ENCODE measurements around the gene MECP2.

The MECP2 gene

GRCh38 chrX:154033848-154034247 lies 63.7 kb downstream of the MECP2 start:
- Histone ChIP-seq H3K4me1 (ENCODE audit: control insufficient read depth, insufficient read depth, low read length, unreplicated experiment) (peaks cover 1% of the 10 kb centered on the region), H2AFZ (ENCODE audit: low read length, unreplicated experiment) (no peak overlapping the region), H3K4me3 (ENCODE audit: low read depth, low read length) (no peak overlapping the region), H3K27me3 (ENCODE audit: insufficient read depth, low read length) (no peaks in the 10 kb centered on the region), H3K27ac (ENCODE audit: low read depth, low read length) (no peak overlapping the region), H3K36me3 (ENCODE audit: insufficient read depth, low read length) (no peaks in the 10 kb centered on the region), H3K79me2 (ENCODE audit: control insufficient read depth, insufficient read depth, low read length, unreplicated experiment) (peaks cover 23% of the 10 kb centered on the region)

- Histone ChIP-seq H3K4me1 (ENCODE audit: control insufficient read depth, insufficient read depth, low read length, unreplicated experiment) (no peaks in the 10 kb centered on the region), H3K79me2 (ENCODE audit: control insufficient read depth, insufficient read depth, low read length, unreplicated experiment) (peaks cover 15% of the 10 kb centered on the region), H2AFZ (ENCODE audit: low read length, unreplicated experiment) (no peak overlapping the region), H3K27me3 (ENCODE audit: insufficient read depth, low read length) (no peaks in the 10 kb centered on the region), H3K27ac (ENCODE audit: low read depth, low read length) (no peak overlapping the region), H3K36me3 (ENCODE audit: insufficient read depth, low read length) (no peaks in the 10 kb centered on the region), H3K4me3 (ENCODE audit: low read depth, low read length) (no peak overlapping the region)
These were observed 64.9 kb downstream of the MECP2 start for GRCh38 chrX:154032653-154033052.

- Histone ChIP-seq H3K36me3 (ENCODE audit: insufficient read depth, low read length) (no peaks in the 10 kb centered on the region), H3K79me2 (ENCODE audit: control insufficient read depth, insufficient read depth, low read length, unreplicated experiment) (peaks cover 14% of the 10 kb centered on the region), H3K4me1 (ENCODE audit: control insufficient read depth, insufficient read depth, low read length, unreplicated experiment) (no peaks in the 10 kb centered on the region), H2AFZ (ENCODE audit: low read length, unreplicated experiment) (no peak overlapping the region), H3K4me3 (ENCODE audit: low read depth, low read length) (no peak overlapping the region), H3K27ac (ENCODE audit: low read depth, low read length) (no peak overlapping the region), H3K27me3 (ENCODE audit: insufficient read depth, low read length) (no peaks in the 10 kb centered on the region)
These were observed 65.4 kb downstream of the MECP2 start for GRCh38 chrX:154032160-154032559.

GRCh38 chrX:154030715-154031305 lies 66.7 kb downstream of the MECP2 start:
- H3K27me3 ChIP-seq (ENCODE audit: insufficient read depth, low read length) = no peaks in the 10 kb centered on the region
- H3K79me2 ChIP-seq (ENCODE audit: control insufficient read depth, insufficient read depth, low read length, unreplicated experiment) = peaks cover 12% of the 10 kb centered on the region
- H3K4me3 ChIP-seq (ENCODE audit: low read depth, low read length) = no peak overlapping the region
- no peaks in the 10 kb centered on the region for H3K36me3 ChIP-seq (ENCODE audit: insufficient read depth, low read length)
- H2AFZ ChIP-seq (ENCODE audit: low read length, unreplicated experiment) = no peak overlapping the region
- H3K4me1 ChIP-seq (ENCODE audit: control insufficient read depth, insufficient read depth, low read length, unreplicated experiment) = no peaks in the 10 kb centered on the region
- no peak overlapping the region for H3K27ac ChIP-seq (ENCODE audit: low read depth, low read length)

GRCh38 chrX:154030266-154030665 lies 67.3 kb downstream of the MECP2 start:
- H3K4me3 ChIP-seq (ENCODE audit: low read depth, low read length) = no peak overlapping the region
- H3K27me3 ChIP-seq (ENCODE audit: insufficient read depth, low read length) = no peaks in the 10 kb centered on the region
- H3K27ac ChIP-seq (ENCODE audit: low read depth, low read length) = no peak overlapping the region
- H3K4me1 ChIP-seq (ENCODE audit: control insufficient read depth, insufficient read depth, low read length, unreplicated experiment) = no peaks in the 10 kb centered on the region
- H3K79me2 ChIP-seq (ENCODE audit: control insufficient read depth, insufficient read depth, low read length, unreplicated experiment) = peaks cover 8% of the 10 kb centered on the region
- no peaks in the 10 kb centered on the region for H3K36me3 ChIP-seq (ENCODE audit: insufficient read depth, low read length)
- H2AFZ ChIP-seq (ENCODE audit: low read length, unreplicated experiment) = no peak overlapping the region

- H3K79me2 ChIP-seq (ENCODE audit: control insufficient read depth, insufficient read depth, low read length, unreplicated experiment) = peaks cover 1% of the 10 kb centered on the region
- no peaks in the 10 kb centered on the region for H3K27me3 ChIP-seq (ENCODE audit: insufficient read depth, low read length)
- no peaks in the 10 kb centered on the region for H3K4me1 ChIP-seq (ENCODE audit: control insufficient read depth, insufficient read depth, low read length, unreplicated experiment)
- no peaks in the 10 kb centered on the region for H3K36me3 ChIP-seq (ENCODE audit: insufficient read depth, low read length)
- no peak overlapping the region for H3K27ac ChIP-seq (ENCODE audit: low read depth, low read length)
- no peak overlapping the region for H3K4me3 ChIP-seq (ENCODE audit: low read depth, low read length)
- no peak overlapping the region for H2AFZ ChIP-seq (ENCODE audit: low read length, unreplicated experiment)
These were observed 68.1 kb downstream of the MECP2 start for GRCh38 chrX:154029439-154029838.

GRCh38 chrX:154028502-154029184 lies 68.9 kb downstream of the MECP2 start:
- Histone ChIP-seq H3K36me3 (ENCODE audit: insufficient read depth, low read length) (no peaks in the 10 kb centered on the region), H3K79me2 (ENCODE audit: control insufficient read depth, insufficient read depth, low read length, unreplicated experiment) (no peaks in the 10 kb centered on the region), H3K4me1 (ENCODE audit: control insufficient read depth, insufficient read depth, low read length, unreplicated experiment) (no peaks in the 10 kb centered on the region), H3K27me3 (ENCODE audit: insufficient read depth, low read length) (no peaks in the 10 kb centered on the region), H2AFZ (ENCODE audit: low read length, unreplicated experiment) (no peak overlapping the region), H3K4me3 (ENCODE audit: low read depth, low read length) (no peak overlapping the region), H3K27ac (ENCODE audit: low read depth, low read length) (no peak overlapping the region)

- Histone ChIP-seq H3K27me3 (ENCODE audit: insufficient read depth, low read length) (no peaks in the 10 kb centered on the region), H2AFZ (ENCODE audit: low read length, unreplicated experiment) (no peak overlapping the region), H3K27ac (ENCODE audit: low read depth, low read length) (no peak overlapping the region), H3K36me3 (ENCODE audit: insufficient read depth, low read length) (no peaks in the 10 kb centered on the region), H3K4me3 (ENCODE audit: low read depth, low read length) (no peak overlapping the region), H3K4me1 (ENCODE audit: control insufficient read depth, insufficient read depth, low read length, unreplicated experiment) (no peaks in the 10 kb centered on the region), H3K79me2 (ENCODE audit: control insufficient read depth, insufficient read depth, low read length, unreplicated experiment) (no peaks in the 10 kb centered on the region)
These were observed 69.5 kb downstream of the MECP2 start for GRCh38 chrX:154027986-154028385.

- Histone ChIP-seq H3K27me3 (ENCODE audit: insufficient read depth, low read length) (no peaks in the 10 kb centered on the region), H3K27ac (ENCODE audit: low read depth, low read length) (no peak overlapping the region)
These were observed 70.5 kb downstream of the MECP2 start for GRCh38 chrX:154027022-154027402.

GRCh38 chrX:154026136-154027021 lies 71.1 kb downstream of the MECP2 start:
- peaks cover 4% of the 10 kb centered on the region for H3K4me1 ChIP-seq (ENCODE audit: control insufficient read depth, insufficient read depth, low read length, unreplicated experiment)
- no peak overlapping the region for H3K4me3 ChIP-seq (ENCODE audit: low read depth, low read length)
- H3K79me2 ChIP-seq (ENCODE audit: control insufficient read depth, insufficient read depth, low read length, unreplicated experiment) = no peaks in the 10 kb centered on the region
- no peaks in the 10 kb centered on the region for H3K27me3 ChIP-seq (ENCODE audit: insufficient read depth, low read length)
- no peak overlapping the region for H3K27ac ChIP-seq (ENCODE audit: low read depth, low read length)
- H3K36me3 ChIP-seq (ENCODE audit: insufficient read depth, low read length) = no peaks in the 10 kb centered on the region
- no peak overlapping the region for H2AFZ ChIP-seq (ENCODE audit: low read length, unreplicated experiment)

More at GRCh38 chrX:154027022-154027402, 70.5 kb downstream of the MECP2 start:
- no peak overlapping the region for H2AFZ ChIP-seq (ENCODE audit: low read length, unreplicated experiment)
- no peaks in the 10 kb centered on the region for H3K79me2 ChIP-seq (ENCODE audit: control insufficient read depth, insufficient read depth, low read length, unreplicated experiment)
- H3K4me1 ChIP-seq (ENCODE audit: control insufficient read depth, insufficient read depth, low read length, unreplicated experiment) = no peaks in the 10 kb centered on the region
- H3K4me3 ChIP-seq (ENCODE audit: low read depth, low read length) = no peak overlapping the region
- H3K36me3 ChIP-seq (ENCODE audit: insufficient read depth, low read length) = no peaks in the 10 kb centered on the region

Measured in ACC112 (cell line).